GM10266 (cell line): ENCODE results near the gene HSPB9.

Experiments used
- DNase-seq: peaks from one replicate; pipeline ENCODE4 v3.0.0; 2012; ENCODE audit errors: extremely low spot score
- CTCF ChIP-seq: IDR thresholded peaks from 2 replicates; pipeline ENCODE4 v1.5.1; 2012; ENCODE audit warnings: mild to moderate bottlenecking, low read depth; ENCODE audit not compliant: control insufficient read depth, insufficient read depth; ENCODE audit errors: missing control alignments

HSPB9 gene

GRCh38 chr17:42081516-42082129 is 41.0 kb upstream of the HSPB9 start:
- no peak for DNase-seq
- no peak for TF ChIP-seq CTCF

GRCh38 chr17:42087042-42087701 is 35.4 kb upstream of the HSPB9 start:
- no peak for TF ChIP-seq CTCF
- DNase-seq = no peak

- no peak for TF ChIP-seq CTCF
- DNase-seq = no peak
Observed at GRCh38 chr17:42087736-42088705, 34.6 kb upstream of the HSPB9 start.

- DNase-seq = no peak
- TF ChIP-seq CTCF = no peak
Observed at GRCh38 chr17:42088736-42089135, 33.9 kb upstream of the HSPB9 start.

GRCh38 chr17:42090964-42091790 is 31.4 kb upstream of the HSPB9 start:
- TF ChIP-seq CTCF = no peak
- no peak for DNase-seq

- no peak for DNase-seq
- TF ChIP-seq CTCF = no peak
Observed at GRCh38 chr17:42092939-42093338, 29.7 kb upstream of the HSPB9 start.
